Stimulated activated CD4-positive, alpha-beta T cell treated with anti-CD3 and anti-CD28 coated beads, Interleukin-15, amount 100 ng/mL, for 1 hour (primary cell): ENCODE data around the gene STAP2.

Source experiments
- DNase-seq, 2 donors: peaks; one replicate each; pipeline ENCODE4 v3.0.0-alpha.2; 2020; ENCODE audit warnings: low read depth in 1 of 2, low spot score in 1 of 2

The STAP2 gene, protein sequence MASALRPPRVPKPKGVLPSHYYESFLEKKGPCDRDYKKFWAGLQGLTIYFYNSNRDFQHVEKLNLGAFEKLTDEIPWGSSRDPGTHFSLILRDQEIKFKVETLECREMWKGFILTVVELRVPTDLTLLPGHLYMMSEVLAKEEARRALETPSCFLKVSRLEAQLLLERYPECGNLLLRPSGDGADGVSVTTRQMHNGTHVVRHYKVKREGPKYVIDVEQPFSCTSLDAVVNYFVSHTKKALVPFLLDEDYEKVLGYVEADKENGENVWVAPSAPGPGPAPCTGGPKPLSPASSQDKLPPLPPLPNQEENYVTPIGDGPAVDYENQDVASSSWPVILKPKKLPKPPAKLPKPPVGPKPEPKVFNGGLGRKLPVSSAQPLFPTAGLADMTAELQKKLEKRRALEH

DNA sequence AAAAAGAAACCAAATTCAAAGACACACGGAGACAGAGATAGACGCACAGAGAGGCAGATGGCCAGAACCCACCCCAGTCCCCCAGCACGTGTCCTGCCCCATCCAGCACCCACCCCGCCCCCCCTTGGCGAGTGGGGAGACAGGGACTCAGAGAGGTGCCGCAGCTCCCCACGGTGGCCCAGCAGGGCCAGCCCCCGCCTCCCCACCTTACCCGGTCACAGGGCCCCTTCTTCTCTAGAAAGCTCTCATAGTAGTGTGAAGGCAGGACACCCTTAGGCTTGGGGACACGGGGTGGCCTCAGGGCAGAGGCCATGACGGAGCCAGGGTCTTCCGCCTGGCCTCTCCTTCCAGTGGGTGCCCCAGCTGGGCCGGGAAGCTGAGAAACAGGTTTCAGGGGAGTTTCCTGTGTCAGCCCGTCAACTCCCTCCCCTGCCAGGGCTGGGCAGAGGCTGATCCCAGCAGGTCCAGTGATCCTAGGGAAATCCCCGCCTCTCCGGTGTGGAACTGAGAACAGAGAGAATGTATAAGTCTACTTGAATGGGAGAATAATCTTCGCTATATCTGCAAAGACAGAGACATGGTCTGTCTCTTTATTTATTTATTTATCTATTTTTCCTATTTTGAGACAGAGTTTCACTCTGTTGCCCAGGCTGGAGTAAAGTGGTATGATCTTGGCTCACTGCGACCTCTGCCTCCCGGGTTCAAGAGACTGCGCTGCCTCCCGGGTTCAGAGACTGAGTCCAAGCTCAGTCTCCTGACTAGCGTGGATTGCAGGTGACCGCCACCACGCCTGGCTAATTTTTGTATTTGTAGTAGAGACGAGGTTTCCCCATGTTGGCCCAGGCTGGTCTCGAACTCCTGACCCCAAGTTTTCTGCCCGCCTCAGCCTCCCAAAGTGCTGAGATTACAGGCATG, at the start of gene STAP2:
Gene STAP2 (minus strand): TSS at position 387 of the 915 bp plus-strand sequence. CDS start 74 bp downstream, at position 313.
- peak in 1 of 2 donors; percentile 30 for DNase-seq

- DNase-seq: no peak
Measured at GRCh38 chr19:4386041-4386782, 47.6 kb upstream of the STAP2 start.

GRCh38 chr19:4385291-4386040, 46.8 kb upstream of the STAP2 start:
- DNase-seq: no peak

- peak; percentile 21 to 26 for DNase-seq
Measured at GRCh38 chr19:4380254-4380727, 41.7 kb upstream of the STAP2 start.

DNA sequence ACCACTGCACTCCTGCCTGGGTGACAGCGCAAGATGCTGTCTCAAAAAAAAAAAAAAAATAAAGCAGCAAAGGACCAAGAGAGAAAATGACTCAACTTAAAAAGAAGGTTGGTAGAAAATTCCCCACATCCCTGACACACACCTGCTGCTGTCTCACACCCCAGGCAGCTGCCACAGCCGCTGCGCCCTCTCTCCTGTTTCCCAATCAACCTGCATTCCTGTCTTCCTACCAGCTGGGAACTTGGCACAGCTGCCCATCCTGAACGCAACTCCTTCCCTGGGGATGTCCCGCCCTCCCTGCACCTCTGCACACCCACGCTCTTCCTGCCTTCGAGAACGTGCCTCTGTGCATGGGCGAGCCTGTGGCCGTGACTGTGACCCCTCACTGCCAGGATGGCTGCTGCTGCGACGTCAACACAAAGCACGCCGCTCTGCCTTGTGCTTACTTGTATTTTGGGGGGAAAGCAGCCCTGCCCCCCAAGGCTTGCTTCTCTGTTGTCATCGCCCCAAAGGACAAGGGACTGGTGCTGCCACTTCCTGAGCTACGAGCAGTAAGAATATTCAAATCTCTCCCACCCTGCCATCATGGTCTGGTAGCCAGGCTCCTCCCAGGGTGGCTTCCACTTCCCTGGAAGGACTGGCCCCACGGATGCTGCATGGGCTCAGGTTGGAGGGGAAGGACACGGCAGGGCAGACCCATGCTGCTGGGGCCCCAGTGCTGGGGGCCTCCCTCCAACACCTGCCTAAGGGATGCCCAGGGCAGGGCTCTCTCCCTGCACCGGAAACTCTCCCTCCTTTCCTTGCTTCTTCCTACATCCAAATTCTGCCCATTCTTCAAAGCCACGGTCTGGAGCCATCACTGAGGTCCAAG, 41.0 kb upstream of the STAP2 start:
- DNase-seq: no peak

DNA sequence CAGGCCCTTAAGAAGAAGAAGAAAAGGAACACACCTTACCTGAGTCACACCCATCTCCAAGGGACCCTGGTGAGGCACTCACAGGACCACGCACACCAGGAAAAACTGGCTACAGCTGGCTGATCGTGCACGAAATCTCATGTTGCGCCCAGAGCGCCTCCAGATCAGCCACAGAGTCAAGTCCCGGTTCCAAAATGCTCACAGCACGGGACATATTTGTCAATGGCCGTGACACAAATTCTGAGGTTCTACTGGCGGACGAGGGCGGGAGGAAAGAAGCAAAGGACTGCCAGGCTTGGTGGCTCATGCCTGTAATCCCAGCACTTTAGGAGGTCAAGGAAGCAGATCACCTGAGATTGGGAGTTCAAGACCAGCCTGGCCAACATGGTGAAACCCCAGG, 40.3 kb upstream of the STAP2 start:
- no peak for DNase-seq

- no peak for DNase-seq
Measured at GRCh38 chr19:4376991-4377781, 38.6 kb upstream of the STAP2 start.

DNA sequence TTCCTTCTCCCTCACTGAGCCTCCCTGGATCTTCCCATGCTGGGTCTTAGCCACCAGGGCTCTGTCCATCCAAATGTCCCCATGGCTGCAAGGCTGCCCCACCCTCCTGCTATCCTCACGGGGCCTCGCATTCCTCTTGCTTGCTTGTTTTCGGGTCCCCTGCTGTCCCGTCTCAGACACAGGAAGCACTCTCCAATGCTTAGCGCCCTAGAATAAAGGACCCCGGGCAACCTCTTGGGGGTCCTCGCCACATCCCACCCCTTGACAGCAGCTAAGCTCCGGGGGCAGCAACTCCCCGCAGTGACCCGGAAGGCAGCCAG, 38.0 kb upstream of the STAP2 start:
- no peak for DNase-seq

DNA sequence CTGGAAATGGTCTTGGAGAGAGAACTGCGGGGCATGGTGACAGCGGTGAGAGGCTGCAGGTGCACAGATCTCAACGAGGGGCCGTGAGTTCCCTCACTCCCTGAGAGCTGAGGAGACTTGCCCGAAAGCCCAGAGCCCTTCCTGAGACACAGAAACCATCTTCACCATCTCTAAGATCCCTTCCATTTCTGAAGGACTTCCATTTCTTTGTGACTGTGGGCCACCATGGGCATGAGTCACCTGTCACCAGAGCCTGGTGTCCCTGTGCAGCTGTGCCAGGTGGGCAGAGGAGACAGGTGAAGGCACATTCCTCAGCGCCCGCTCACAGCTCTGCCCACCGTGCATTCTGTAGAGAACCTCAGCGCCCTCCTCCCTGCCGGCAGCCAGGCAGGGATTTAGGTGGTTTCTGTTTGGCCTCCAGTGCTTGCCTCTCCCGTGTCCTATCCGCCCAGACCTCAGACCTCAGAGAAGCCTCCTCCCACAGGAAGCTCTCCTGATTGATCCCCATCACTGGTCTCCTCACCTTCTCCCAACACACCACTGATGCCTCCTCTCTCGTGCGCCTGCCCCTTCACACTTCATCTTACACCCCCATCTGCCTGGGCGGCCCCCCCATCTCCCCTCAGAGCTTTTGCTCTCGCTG, 37.5 kb upstream of the STAP2 start:
- no peak for DNase-seq

- DNase-seq: no peak
Measured at GRCh38 chr19:4375164-4376027, 36.8 kb upstream of the STAP2 start.

DNA sequence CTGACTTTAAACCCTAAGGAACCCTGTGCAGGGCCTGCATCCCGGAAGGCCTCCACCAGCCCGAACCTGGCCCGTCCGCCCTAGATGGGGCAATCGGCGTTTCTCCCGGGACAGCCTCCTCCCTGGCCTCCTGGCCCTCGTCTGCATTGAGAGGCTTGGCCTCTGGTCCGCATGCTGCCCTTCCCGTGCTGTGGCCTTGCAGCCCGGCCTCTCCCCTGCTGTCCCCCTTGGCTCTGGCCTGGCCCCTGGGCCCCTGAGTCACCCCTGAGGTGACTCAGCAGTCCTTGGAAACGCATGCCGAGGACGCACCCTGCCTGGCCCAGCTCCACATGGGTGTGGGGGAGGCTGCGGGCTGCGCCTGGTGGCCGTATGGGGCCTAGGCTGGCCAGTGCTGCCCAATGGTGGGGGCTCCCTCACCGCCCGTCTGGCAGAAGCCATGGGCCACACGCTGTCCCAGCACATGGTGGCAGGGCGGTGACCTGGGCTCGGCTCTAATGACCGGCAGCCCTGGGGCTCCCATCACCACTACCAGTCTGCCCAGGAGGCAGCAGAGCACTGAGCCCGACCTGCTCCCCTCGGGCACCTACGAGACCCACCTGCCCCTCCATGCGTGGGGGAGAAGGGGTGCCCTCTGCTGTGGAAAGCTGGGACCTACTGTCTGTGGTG, 36.0 kb upstream of the STAP2 start:
- no peak for DNase-seq

- DNase-seq: no peak
Measured at GRCh38 chr19:4373601-4374497, 35.2 kb upstream of the STAP2 start.

- DNase-seq: no peak
Measured at GRCh38 chr19:4373013-4373367, 34.4 kb upstream of the STAP2 start.

DNA sequence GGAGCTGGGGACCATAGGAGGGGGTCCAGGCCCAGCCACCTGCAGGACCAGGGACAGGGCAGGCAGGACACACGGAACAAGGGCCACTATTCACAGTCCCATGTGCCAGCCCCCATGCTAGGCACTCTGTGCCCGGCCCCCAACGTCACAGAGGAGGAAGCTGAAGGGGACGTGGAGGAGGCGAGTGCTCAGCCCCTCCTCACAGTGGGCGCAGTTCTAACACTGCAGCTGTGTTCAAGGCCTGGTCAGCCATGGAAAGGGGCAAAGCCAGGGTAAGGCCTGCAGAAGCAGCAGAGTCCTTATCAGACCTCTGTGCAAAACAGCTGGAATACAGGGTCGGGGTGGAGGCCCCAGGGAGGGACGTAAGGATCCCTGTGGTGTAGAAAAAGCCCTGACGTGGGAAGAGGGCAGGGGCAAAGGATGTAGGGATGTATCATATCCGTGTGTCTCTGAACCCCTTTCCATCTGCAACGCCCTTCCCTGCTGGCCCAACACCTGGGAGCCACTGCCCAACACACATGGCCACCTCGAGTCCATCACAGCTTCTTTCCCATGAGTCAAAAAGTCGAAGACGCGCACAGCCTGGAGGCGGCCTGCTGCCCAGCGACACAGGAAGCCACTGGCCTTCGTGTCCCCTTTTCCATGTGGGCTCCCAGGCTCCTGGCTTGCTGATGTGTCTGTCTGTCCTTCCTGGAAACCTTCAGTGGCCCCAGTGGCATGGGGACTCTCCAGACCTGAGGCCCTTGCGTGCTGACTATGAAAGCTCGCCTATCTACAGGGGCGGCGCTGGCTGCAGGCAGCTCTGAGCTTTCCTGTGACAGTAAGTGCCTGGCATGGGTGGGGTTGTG, 33.8 kb upstream of the STAP2 start:
- DNase-seq: no peak
